ENCODE measurements around the gene PXDN.
"Not testable (repeated sequence)": the region's sequence is repeated elsewhere in the genome, so short reads cannot be mapped to it uniquely, and the experiment has no call there.

Gene PXDN, protein sequence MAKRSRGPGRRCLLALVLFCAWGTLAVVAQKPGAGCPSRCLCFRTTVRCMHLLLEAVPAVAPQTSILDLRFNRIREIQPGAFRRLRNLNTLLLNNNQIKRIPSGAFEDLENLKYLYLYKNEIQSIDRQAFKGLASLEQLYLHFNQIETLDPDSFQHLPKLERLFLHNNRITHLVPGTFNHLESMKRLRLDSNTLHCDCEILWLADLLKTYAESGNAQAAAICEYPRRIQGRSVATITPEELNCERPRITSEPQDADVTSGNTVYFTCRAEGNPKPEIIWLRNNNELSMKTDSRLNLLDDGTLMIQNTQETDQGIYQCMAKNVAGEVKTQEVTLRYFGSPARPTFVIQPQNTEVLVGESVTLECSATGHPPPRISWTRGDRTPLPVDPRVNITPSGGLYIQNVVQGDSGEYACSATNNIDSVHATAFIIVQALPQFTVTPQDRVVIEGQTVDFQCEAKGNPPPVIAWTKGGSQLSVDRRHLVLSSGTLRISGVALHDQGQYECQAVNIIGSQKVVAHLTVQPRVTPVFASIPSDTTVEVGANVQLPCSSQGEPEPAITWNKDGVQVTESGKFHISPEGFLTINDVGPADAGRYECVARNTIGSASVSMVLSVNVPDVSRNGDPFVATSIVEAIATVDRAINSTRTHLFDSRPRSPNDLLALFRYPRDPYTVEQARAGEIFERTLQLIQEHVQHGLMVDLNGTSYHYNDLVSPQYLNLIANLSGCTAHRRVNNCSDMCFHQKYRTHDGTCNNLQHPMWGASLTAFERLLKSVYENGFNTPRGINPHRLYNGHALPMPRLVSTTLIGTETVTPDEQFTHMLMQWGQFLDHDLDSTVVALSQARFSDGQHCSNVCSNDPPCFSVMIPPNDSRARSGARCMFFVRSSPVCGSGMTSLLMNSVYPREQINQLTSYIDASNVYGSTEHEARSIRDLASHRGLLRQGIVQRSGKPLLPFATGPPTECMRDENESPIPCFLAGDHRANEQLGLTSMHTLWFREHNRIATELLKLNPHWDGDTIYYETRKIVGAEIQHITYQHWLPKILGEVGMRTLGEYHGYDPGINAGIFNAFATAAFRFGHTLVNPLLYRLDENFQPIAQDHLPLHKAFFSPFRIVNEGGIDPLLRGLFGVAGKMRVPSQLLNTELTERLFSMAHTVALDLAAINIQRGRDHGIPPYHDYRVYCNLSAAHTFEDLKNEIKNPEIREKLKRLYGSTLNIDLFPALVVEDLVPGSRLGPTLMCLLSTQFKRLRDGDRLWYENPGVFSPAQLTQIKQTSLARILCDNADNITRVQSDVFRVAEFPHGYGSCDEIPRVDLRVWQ (N-terminal part only)

DNA sequence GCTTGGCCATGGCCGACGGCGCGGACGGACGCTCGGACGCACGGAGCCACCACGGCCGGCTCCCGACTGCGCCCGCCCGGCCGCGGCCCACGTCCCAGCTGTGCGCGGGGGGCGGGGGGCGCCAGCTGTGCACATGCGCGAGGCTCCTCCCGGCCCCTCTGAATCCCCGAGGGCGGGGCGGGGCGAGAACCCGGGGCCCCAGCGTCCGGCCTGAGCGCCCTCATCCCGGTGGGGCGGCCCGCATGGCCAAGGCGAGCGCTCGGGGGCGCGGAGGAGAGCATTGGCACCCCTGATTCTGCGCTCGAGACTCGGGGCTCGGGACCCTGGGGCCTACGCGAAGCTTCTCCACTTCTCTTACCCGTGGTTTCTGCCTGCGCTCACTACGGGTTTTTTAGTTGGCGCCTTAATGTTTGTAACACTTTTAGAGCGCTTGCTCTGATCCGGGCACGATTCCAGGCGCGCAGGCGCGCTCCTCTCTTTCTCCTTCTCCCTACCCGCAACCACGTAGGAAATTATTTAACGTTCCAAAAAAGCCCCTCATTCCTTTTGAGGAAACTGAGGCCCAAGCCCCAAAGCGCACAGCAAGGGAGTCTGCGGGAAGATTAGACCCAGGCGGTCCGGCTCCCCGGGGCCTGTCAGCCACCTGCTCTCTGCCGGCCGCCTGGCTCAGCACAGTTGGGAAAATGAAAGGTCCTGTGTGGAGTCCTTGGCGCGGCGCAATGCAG is at the start of gene PXDN:
PXDN (minus strand) TSS at position 70 of the 725 bp plus-strand sequence; CDS start at position 10, 60 bp downstream.
- no peak for DNase-seq

DNA sequence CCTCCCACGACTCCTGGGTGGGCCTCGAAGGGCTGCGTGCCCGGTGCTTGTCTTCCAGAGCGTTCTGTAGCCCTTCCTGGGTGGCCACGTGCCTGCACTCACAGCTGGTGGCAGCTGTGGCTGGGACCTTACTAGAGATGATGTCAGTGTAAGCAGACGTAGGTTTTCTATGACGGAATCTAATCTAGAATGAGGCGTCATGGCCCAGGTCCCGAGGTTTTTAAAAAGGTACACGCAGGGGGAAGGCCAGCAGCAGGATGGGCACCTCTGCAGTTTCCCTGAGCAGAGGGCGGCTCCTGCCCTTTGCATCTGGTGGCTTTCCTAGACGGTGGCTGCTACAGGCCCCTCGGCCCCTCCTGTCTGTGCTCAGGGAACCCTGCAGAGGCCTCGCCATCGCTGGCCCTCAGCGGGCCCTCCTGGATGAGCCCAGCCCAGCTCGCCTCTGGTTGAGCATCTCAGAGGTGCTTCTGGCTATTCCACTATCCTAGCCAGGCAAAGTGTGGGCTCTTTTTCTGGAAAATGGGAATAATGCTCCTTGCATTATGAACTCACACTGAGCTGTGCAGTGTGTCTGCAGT is 49.6 kb upstream of the PXDN start:
- no peak for DNase-seq

DNA sequence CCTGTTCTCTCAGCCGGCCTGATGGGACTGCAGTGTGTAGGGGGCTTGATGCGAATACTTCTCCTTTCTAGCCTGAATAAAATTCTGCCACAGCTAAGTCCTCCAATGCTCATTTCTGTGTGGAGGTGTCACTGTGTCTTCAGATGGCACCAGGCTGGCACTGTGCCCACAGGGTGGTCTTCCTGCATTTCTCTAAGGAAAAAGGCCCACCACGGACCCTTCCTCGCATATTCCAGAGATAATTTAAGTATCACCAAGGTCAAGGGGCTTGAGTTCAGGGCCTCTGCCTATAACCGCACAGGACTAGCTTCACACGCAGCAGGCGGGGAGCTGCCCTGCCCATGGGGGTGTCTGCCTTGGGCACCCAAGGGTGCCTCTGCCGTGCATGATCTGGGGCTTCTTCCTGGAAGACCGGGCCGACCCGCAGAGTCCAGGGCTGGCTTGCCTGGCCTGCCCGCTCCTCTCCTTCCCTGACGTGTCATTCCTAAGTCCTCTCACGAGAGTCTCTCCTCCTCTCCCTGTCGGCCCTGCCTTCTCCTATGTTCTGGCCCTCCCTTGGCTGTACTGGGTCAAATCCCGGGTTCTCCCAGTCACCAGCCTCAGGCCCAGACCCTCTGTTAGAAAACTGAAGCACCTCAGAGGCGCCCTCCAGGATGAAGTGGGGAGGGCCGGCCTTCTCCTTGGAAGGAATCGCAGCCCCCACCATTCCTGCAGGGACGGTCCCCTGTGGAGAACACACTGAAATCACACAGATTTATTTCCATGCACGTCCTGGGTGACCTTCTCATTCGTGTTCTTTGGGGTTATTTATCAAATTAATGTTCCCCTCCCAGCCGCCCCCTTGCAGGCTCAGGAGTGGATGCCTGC is 48.9 kb upstream of the PXDN start:
- no peak for DNase-seq

DNA sequence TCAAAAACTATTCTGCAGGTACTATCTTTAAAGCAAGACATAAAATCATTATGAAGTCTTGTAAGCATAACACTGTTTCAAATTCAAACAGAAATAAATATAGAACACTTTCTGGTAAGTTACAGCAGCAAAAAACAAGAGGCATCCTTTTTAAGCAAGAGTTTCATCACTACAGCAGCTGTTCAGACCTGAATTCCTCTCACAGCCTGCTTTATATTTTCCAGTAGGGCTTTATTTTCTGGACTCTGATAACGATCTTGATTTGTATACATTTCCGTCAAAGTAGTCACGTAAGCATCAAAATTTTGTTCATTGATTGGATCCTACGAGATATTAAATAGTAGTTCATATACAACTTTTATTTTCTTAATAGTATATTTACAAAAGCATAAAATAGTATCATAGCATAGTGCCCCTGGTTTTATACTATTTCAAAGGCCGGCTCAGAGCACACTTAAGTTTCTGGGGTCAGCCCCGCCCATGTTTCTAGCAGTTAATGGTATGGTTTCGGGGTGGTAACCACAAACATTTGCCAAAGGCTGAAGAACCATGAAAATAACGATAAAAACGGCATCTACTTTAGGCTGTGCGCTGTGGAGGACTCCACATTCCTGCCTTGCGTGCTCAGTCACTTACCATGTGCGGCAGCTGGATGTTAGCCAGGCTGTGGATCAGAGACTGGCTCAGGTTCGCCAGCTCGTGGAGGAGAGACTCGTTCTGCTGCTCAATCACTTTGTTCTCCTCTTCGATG is 47.5 kb upstream of the PXDN start:
- DNase-seq, result no peak

DNA sequence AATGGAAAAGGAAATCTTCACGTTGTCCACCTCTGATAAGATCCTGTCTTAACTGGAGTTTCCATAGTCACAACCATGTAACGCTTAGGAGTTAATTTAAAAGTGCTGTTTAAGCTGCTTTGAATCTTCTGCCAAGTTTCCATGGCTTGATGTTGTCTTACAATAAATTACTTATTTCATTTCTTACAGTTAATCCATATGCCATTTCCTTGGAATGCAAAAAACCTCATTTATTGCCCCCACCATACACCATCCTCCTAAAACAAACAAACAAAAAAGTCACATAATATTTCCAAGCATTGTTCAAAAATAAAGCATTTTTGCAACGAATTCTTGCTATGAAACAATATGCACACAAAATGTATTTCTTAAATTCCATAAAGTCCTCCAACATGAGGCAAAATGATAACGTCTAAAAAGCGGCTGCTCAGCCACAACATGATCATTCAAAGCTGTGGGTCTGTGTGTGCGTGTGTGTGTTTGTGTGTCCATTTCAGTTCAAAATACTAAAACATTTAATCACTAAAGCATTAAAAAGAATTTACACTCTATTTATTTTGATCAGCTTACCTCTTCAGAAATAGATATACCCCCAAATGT is 46.8 kb upstream of the PXDN start:
- no peak for DNase-seq

DNA sequence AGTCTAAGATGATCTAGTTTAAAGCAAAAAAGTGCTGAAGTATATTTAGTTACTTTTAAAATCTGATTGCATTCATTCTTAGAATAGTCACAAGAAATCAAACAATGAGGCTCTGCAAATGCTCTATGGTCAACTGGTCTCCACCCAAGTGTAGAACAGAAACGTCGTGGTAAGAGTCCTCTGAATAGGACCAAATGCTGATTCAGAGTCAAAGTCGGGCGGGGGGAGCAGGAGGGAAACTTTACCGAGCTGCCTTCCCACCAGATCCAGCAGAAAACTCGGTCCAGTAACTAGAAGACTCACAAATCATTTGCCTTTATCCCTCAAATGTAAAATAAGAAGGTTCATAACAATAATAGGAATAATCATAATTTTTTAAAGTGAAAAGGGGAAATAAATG is 46.2 kb upstream of the PXDN start:
- no peak for DNase-seq

DNA sequence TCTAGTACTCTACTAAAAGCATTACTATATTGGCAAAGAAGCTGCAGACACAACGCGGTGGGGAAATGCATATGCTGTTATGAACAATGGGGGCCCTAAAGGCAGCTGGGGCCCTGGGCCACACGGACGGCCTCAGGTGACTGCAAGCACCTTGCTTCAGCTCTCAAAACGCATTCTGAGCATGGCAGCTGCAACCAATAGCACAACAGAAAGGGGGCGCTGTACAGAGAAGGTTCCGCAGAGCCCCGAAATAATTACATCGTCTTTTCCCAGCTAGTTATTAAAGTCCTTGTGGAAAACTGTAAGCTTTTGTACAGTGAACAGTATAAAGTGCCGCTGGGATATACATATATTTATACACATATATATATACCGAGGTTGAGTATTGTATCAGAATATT is 45.3 kb upstream of the PXDN start:
- no peak for DNase-seq

DNA sequence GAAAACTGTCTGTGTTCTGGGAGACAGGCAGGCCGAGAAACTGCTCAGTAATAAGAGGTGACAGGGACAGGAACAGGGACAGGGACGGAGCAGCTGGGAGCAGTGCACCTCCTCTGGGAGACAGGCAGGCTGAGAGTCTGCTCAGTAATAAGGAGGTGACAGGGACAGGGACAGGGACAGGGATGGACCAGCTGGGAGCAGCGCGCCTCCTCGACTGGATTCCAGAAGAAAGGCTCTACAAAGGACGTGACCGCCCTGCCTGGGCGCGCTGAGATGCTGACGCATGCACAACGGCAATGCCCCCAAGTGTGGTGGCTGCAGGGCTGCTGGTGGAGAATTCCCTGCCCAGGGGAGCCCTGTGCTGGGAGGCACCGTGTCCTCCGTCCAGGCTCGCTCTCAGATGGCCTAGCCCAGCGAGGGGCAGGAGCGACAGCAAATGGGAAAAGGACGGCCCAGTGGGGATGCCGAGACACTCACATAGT is 44.2 kb upstream of the PXDN start:
- no peak for DNase-seq

DNA sequence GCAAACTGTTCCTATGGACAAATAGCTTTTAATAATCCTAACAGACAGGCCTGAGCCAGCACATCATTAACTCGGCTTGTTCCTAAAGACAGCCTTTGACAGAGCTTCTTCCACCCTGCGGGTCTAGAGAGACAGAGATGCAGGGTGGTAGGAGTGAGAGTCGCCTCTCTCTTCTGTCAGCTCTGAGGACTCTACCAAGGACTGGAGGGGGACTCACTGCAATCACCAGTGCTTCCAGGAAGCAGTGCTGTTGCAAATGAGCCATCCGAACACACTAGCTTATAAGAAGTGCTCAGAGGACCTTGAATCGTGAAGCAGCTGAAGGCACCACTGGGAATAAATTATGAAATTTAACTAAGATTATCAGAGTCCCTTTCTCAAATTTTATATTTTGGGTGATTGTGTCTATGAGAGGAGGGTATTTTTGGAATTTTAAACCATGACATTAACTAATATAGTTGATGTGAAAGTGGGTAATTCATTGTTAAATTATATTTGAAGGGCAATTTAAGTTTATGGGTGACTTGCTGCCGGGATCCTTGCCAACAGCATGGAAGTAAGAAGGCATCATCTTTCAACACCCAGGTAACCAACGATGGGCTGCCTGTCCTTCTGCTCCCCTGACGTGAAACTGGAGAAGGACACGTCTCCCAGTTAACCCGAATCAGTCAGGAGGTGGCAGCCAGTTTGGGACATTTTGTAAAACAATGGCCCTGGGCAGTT is 43.6 kb upstream of the PXDN start:
- DNase-seq, result no peak

DNA sequence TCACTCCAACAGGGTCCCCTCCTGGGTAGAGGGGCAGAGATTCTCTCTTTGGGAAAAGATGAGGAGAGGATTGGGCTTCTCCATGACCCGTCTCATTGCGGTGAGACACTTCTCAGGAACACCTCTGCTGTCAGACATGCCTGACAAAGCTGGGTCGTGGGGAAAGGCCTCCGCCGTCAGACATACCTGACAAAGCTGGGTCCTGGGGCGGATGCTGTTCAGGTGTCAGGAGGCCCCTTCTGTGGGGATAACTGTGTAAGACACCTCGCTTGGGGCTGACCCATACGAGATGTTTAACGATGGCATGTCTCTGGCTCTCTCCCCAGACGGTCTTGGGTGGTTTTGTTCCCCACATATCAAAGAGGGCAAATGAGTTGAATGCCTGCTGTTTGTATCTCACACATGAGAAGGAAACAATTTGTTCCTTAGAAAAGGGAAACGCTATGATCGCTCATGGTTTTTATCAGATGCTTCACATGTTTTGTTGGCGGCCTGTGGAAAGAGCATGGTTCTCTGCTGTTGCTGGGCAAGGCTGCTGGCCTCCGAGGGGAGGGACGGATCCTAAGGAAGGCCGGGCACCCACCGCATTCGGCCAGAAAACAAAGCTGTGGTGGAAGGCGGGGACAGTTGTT is 40.8 kb upstream of the PXDN start:
- DNase-seq, result no peak

DNA sequence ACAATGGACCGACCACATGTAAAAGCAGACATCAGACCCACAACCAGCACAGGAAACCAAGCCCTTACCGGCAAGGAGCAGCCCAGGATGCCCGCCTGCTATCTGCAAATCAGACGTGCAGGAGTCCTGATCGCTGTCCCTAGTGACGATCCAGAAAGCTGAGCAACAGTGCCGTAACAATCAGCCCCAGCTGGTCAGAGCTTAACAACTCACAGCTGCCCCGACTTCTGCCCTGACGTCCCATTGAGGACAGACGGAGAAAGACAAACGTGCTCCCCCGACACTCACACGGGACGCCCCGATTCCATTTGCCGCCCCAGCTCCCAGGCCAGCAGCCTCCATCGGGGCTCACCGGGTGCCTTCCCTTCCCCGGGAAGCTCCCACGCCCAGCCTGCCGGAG is 39.8 kb upstream of the PXDN start:
- DNase-seq, result no peak

DNA sequence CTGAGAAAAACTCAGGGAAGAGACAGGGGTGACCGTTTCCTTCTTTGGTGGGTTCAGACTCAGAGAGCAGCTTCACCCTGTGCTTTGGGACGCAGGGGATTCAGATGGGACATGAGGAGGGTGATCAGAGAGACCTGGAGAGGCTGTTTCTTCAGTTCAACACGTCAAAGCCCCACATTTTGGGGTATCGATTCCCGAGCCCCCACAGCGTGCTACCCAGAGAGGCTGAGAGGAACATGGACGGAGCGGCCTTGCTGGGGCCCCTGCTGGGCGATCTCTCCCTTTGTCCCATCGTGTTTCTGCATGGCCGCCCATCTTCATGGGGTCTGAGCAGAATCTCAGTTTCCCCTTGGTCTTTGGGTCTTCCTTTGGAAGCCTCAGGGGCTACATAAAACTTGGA is 38.2 kb upstream of the PXDN start:
- no peak for DNase-seq

DNA sequence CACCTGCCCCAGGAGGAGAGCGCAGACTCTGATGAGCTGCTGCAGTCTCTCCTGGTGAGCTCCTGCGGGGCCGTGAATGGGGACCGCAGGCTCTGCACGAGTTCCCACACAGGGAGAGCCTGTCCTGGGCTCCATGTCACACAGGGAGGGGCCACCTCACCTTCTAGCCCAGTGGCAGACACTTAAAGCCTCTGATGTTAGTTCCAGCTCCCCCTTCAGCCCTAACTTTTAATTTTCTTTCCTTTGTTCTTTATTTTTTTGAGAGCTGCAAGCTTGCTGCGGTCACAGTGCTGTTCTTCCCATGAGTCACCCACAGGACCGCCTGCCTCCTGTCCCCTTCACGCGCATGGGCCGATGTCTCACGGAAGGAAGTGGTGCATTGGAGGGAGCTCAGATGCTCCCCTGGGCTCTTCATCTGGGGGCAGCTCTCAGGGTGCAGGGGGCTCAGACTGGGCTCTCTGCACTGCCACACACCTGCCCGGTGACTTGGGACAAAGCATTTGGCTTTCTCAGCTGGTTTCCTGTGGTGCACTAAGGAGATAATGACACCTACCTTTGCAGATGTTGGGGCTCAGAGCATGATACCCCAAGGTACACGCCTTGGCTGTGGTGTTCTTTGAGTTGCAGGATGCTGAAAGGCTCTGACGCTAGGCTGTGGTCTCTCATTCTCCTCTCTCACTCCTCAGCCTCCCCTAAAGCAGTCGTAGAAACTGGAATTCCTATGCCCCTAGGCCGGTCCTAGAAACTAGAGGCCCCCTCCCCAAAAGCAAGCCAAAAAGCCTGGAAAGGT is 37.2 kb upstream of the PXDN start:
- DNase-seq, result no peak

DNA sequence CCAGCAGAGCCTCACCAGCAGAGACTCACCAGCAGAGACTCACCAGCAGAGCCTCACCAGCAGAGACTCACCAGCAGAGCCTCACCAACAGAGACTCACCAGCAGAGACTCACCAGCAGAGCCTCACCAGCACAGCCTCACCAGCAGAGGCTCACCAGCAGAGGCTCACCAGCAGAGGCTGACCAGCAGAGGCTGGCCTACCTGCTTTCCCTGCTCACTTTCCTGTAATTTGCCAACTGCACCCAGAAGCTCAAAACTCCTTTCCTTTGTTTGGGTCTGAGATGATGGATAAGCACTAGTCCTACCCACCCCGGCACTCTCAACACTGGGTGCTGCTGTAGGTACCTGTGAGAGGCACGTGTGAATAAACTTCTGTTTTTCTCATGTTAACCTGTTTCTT is 36.4 kb upstream of the PXDN start:
- DNase-seq, result no peak

DNA sequence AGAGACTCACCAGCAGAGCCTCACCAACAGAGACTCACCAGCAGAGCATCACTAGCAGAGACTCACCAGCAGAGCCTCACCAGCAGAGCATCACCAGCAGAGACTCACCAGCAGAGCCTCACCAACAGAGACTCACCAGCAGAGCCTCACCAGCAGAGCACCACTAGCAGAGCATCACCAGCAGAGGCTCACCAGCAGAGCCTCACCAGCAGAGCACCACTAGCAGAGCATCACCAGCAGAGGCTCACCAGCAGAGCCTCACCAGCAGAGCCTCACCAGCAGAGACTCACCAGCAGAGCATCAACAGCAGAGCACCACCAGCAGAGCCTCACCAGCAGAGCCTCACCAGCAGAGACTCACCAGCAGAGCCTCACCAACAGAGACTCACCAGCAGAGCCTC is 35.7 kb upstream of the PXDN start:
- not testable (repeated sequence) for DNase-seq

DNA sequence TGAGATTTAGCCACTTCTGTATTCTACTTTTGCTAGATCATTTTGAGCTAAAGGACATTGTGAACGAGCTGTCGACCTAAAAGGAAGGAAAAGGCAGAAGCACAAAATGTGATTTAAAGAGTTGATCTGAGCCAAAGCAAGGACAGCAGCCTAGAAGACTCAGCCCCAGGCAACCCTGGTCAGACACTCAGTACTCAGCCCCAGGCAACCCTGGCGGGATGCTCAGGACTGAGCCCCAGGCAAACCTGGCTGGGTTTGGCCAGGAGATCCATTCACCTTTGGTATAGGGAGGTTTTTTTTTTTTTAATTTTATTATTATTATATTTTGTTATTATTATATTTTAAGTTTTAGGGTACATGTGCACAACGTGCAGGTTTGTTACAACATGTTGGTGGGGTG is 34.3 kb upstream of the PXDN start:
- no peak for DNase-seq

DNA sequence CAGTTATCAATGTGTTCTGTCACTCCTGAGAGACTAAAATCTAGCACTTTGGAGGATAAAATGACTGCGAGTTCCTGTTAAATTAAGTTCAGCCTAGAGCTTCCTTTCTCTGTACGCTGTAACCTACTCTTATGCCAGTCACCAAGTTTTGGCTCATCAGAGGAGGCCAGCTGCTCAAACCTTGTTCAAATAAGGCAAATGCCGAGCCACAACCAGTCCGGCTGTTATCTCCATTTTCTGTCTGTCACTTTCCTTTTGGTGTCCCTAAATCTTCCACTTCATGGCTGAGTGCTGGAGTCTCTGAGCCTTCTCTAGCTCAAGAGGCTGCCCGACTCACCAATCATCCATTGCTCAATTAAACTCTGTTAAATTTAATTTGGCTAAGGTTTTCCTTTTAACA is 33.5 kb upstream of the PXDN start:
- no peak for DNase-seq

DNA sequence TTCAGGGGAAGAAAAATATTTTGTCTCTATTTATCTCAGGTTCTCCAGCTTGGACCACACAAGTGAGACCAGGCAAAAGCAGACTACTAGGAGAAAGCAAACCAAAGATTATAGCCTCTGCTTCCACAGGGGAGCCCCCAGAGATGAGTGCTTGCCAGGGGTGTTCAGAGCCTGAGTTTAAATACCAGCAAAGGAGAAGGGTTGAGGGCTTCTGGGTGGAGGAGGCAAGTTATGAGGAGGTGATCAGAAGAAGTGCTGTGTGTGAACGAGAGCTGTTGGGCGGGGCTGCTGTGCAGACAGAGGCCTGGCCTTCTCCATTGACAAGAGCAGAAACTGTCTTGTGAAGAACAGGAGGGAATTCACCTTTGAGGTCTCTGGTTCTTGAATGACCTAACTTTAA is 32.8 kb upstream of the PXDN start:
- no peak for DNase-seq
